ENCODE results near the gene KRTAP10-12.

Gene KRTAP10-12

GRCh38 chr21:44699502-44700001 is 2.6 kb downstream of the KRTAP10-12 start:
- DNase-seq (ENCODE audit: low spot score) = no peak
- ChIA-PET POLR2A (ENCODE audit: low non-redundant PET) (no interaction called here), CTCF (no interaction called here)
- no peak for TF ChIP-seq CTCF (conservative IDR thresholded peaks at IDR 0.05; ENCODE audit: low read depth)
- no peak overlapping the region for H3K27ac ChIP-seq

GRCh38 chr21:44700101-44701022 is 3.4 kb downstream of the KRTAP10-12 start:
- TF ChIP-seq CTCF (conservative IDR thresholded peaks at IDR 0.05; ENCODE audit: low read depth) = no peak
- DNase-seq (ENCODE audit: low spot score) = no peak
- H3K27ac ChIP-seq = no peak overlapping the region
- POLR2A ChIA-PET (ENCODE audit: low non-redundant PET) = no interaction called here
- CTCF ChIA-PET = no interaction called here

- TF ChIP-seq CTCF (conservative IDR thresholded peaks at IDR 0.05; ENCODE audit: low read depth) = no peak
- H3K27ac ChIP-seq = no peak overlapping the region
- POLR2A ChIA-PET (ENCODE audit: low non-redundant PET) = interaction anchor here (0.8 kb wide), 1 partner anchor 108 kb away, joined by 3 read pairs; no protein-coding TSS in a partner anchor
- no peak for DNase-seq (ENCODE audit: low spot score)
- CTCF ChIA-PET = no interaction called here
These were observed 4.0 kb downstream of the KRTAP10-12 start for GRCh38 chr21:44701023-44701400.

GRCh38 chr21:44701541-44701940 is 4.6 kb downstream of the KRTAP10-12 start:
- ChIA-PET CTCF (no interaction called here), POLR2A (ENCODE audit: low non-redundant PET) (interaction anchor here (0.8 kb wide), 1 partner anchor 109 kb away, joined by 3 read pairs; no protein-coding TSS in a partner anchor)
- TF ChIP-seq CTCF (conservative IDR thresholded peaks at IDR 0.05; ENCODE audit: low read depth) = no peak
- no peak overlapping the region for H3K27ac ChIP-seq
- DNase-seq (ENCODE audit: low spot score) = no peak

GRCh38 chr21:44702111-44702972 is 5.4 kb downstream of the KRTAP10-12 start:
- no peak overlapping the region for H3K27ac ChIP-seq
- ChIA-PET POLR2A (ENCODE audit: low non-redundant PET) (no interaction called here), CTCF (no interaction called here)
- no peak for DNase-seq (ENCODE audit: low spot score)
- no peak for TF ChIP-seq CTCF (conservative IDR thresholded peaks at IDR 0.05; ENCODE audit: low read depth)

GRCh38 chr21:44702973-44703730 is 6.2 kb downstream of the KRTAP10-12 start:
- no peak overlapping the region for H3K27ac ChIP-seq
- DNase-seq (ENCODE audit: low spot score) = no peak
- ChIA-PET CTCF (no interaction called here), POLR2A (ENCODE audit: low non-redundant PET) (no interaction called here)
- TF ChIP-seq CTCF (conservative IDR thresholded peaks at IDR 0.05; ENCODE audit: low read depth) = no peak
